Ovary (tissue), 3 donors: ENCODE measurements around the gene MPDU1.

Source experiments
- EP300 ChIP-seq: sonication (generic); formaldehyde crosslinking; IDR thresholded peaks from one replicate; pipeline ENCODE4 v1.6.1; 2017; ENCODE audit warnings: antibody characterized with exemption
- POLR2A ChIP-seq: fragments of 450-650 bp; IDR thresholded peaks from one replicate; pipeline ENCODE4 v1.6.1; 2017; ENCODE audit warnings: antibody characterized with exemption, mild to moderate bottlenecking, moderate library complexity
- TF ChIP-seq, protein P1 (sequence below), 3 donors: fragments of 450-650 bp in 2 of 3; fragments of 200-600 bp in 1 of 3; IDR thresholded peaks; one replicate each; pipeline versions ENCODE4 v1.5.1 to v1.8.0; 2016 to 2022; ENCODE audit warnings: antibody characterized with exemption in 3 of 3, mild to moderate bottlenecking in 1 of 3
- donor health status: DM: no; HTN: no; CAD: no.

GRCh38 chr17:7555320-7555948, 28.2 kb upstream of the MPDU1 start:
- TF ChIP-seq EP300, result no peak
- TF ChIP-seq, protein P1, sequence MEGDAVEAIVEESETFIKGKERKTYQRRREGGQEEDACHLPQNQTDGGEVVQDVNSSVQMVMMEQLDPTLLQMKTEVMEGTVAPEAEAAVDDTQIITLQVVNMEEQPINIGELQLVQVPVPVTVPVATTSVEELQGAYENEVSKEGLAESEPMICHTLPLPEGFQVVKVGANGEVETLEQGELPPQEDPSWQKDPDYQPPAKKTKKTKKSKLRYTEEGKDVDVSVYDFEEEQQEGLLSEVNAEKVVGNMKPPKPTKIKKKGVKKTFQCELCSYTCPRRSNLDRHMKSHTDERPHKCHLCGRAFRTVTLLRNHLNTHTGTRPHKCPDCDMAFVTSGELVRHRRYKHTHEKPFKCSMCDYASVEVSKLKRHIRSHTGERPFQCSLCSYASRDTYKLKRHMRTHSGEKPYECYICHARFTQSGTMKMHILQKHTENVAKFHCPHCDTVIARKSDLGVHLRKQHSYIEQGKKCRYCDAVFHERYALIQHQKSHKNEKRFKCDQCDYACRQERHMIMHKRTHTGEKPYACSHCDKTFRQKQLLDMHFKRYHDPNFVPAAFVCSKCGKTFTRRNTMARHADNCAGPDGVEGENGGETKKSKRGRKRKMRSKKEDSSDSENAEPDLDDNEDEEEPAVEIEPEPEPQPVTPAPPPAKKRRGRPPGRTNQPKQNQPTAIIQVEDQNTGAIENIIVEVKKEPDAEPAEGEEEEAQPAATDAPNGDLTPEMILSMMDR (IDR thresholded peaks at IDR 0.05), result no peak
- no peak for TF ChIP-seq POLR2A
